Fibroblast of lung (primary cell): ENCODE results near the gene PADI2. TPM values are rescaled to one million over a fixed set of nuclear protein-coding genes. Genes with fewer than 3 reads are reported as not detected.

ENCODE experiments used
- DNase-seq, 2 donors: peaks; one replicate each; pipeline versions ENCODE4 v3.0.0 to v3.0.0-alpha.2; 2010; ENCODE audit warnings: low read depth in 2 of 2
- H2AFZ ChIP-seq: 2 replicates; pipeline ENCODE4 v1.5.1; 2012; ENCODE audit warnings: low read length, control low read depth, inconsistent platforms
- H3K27ac ChIP-seq: 2 replicates; pipeline ENCODE4 v1.5.1; 2011; ENCODE audit warnings: low read length, control low read depth; ENCODE audit not compliant: insufficient read depth
- H3K27me3 ChIP-seq: 2 replicates; pipeline ENCODE4 v1.5.1; 2011; ENCODE audit warnings: mild to moderate bottlenecking, low read length; ENCODE audit not compliant: control insufficient read depth, insufficient read depth
- H3K36me3 ChIP-seq: 2 replicates; pipeline ENCODE4 v1.5.1; 2011; ENCODE audit warnings: low read length; ENCODE audit not compliant: control insufficient read depth, insufficient read depth
- H3K4me1 ChIP-seq: 2 replicates; pipeline ENCODE4 v1.5.1; 2011; ENCODE audit warnings: low read length; ENCODE audit not compliant: control insufficient read depth, insufficient read depth; ENCODE audit errors: extremely low read depth
- H3K4me2 ChIP-seq: 2 replicates; pipeline ENCODE4 v1.5.1; 2011; ENCODE audit warnings: low read length, control low read depth; ENCODE audit not compliant: insufficient read depth; ENCODE audit errors: extremely low read depth
- H3K4me3 ChIP-seq, 4 experiments: fragments of 200-600 bp in 1 of 4; sonication (generic) in 1 of 4; replicated peaks in 1 of 4; 2 replicates each; pipeline ENCODE4 v1.5.1; 2011 to 2016; ENCODE audit warnings: low read length in 4 of 4, low read depth in 3 of 4, mild to moderate bottlenecking in 3 of 4, control low read depth in 2 of 4, inconsistent platforms in 1 of 4, mixed read lengths in 1 of 4; ENCODE audit not compliant: insufficient read depth in 1 of 4; ENCODE audit errors: control extremely low read depth in 1 of 4
- H3K79me2 ChIP-seq: 2 replicates; pipeline ENCODE4 v1.5.1; 2012; ENCODE audit warnings: mild to moderate bottlenecking, low read length, inconsistent platforms; ENCODE audit not compliant: control insufficient read depth, insufficient read depth
- H3K9ac ChIP-seq: 2 replicates; pipeline ENCODE4 v1.5.1; 2011; ENCODE audit warnings: mild to moderate bottlenecking, low read length, control low read depth; ENCODE audit not compliant: insufficient read depth
- H3K9me3 ChIP-seq: 2 replicates; pipeline ENCODE4 v1.5.1; 2012; ENCODE audit warnings: low read depth, low read length; ENCODE audit not compliant: control insufficient read depth, insufficient read depth
- H4K20me1 ChIP-seq: 2 replicates; pipeline ENCODE4 v1.5.1; 2011; ENCODE audit warnings: low read length; ENCODE audit not compliant: control insufficient read depth, insufficient read depth; ENCODE audit errors: extremely low read depth
- CTCF ChIP-seq, 2 donors: IDR thresholded peaks in 1 of 2; conservative IDR thresholded peaks in 1 of 2; 1 replicate in 1 of 2; 2 replicates in 1 of 2; pipeline ENCODE4 v1.5.1; 2011 to 2012; ENCODE audit warnings: low read length in 2 of 2, control low read depth in 1 of 2, inconsistent platforms in 1 of 2, low read depth in 1 of 2, mild to moderate bottlenecking in 1 of 2
- EZH2 ChIP-seq: IDR thresholded peaks from 2 replicates; pipeline ENCODE4 v1.5.1; 2012; ENCODE audit warnings: low read length, control low read depth, mild to moderate bottlenecking; ENCODE audit errors: missing control alignments
- polyA plus RNA-seq, 2 donors: library from polyadenylated mRNA; depleted of rRNA in 1 of 2; stranded (reverse) in 1 of 2; unstranded in 1 of 2; fragments of >200 nt; gene quantifications; 2 replicates each; pipeline ENCODE4 v1.2.1, GENCODE V29; 2011 to 2012; ENCODE audit warnings: missing spikeins in 1 of 2
- total RNA-seq: library from RNA; depleted of rRNA; stranded (reverse); fragments of >200 nt; gene quantifications from 2 replicates; pipeline ENCODE4 v1.2.1, GENCODE V29; 2014

The PADI2 gene
- total and polyA plus RNA-seq, 2 donors (not counting 1 experiment from before 2014, with no cell fraction given), result 0.03 TPM; not detected in 1

- H3K4me2 ChIP-seq, result no peak overlapping the region
- H4K20me1 ChIP-seq, result no peaks in the 10 kb centered on the region
- TF ChIP-seq CTCF (conservative IDR thresholded peaks at IDR 0.05 in 1 of 2, IDR thresholded peaks at IDR 0.05 in 1 of 2; ENCODE audit: low read depth in 1 of 2, low read length in 2 of 2) (no peak), EZH2 (no peak)
These were observed 67.2 kb downstream of the PADI2 start for GRCh38 chr1:17052038-17052437.

GRCh38 chr1:17047924-17048323 is 71.3 kb downstream of the PADI2 start:
- Histone ChIP-seq H3K79me2 (peaks cover 35% of the 10 kb centered on the region), H3K4me2 (no peak overlapping the region), H3K4me3 (no peak overlapping the region), H3K9ac (no peak overlapping the region), H4K20me1 (no peaks in the 10 kb centered on the region), H3K27me3 (no peaks in the 10 kb centered on the region), H3K27ac (no peak overlapping the region), H3K9me3 (no peaks in the 10 kb centered on the region), H3K36me3 (peaks cover 10% of the 10 kb centered on the region), H2AFZ (no peak overlapping the region), H3K4me1 (peaks cover 2% of the 10 kb centered on the region)
- TF ChIP-seq CTCF (conservative IDR thresholded peaks at IDR 0.05 in 1 of 2, IDR thresholded peaks at IDR 0.05 in 1 of 2; ENCODE audit: low read depth in 1 of 2, low read length in 2 of 2) (no peak), EZH2 (no peak)
- DNase-seq, result no peak

More at GRCh38 chr1:17052038-17052437, 67.2 kb downstream of the PADI2 start:
- Histone ChIP-seq H3K36me3 (no peaks in the 10 kb centered on the region), H3K9ac (no peak overlapping the region), H3K4me3 (no peak overlapping the region), H3K27me3 (no peaks in the 10 kb centered on the region), H3K4me1 (peaks cover 2% of the 10 kb centered on the region), H3K27ac (no peak overlapping the region), H3K79me2 (peaks cover 36% of the 10 kb centered on the region), H2AFZ (no peak overlapping the region), H3K9me3 (no peaks in the 10 kb centered on the region)
- no peak for DNase-seq

GRCh38 chr1:17046334-17046657 is 73.0 kb downstream of the PADI2 start:
- Histone ChIP-seq H2AFZ (no peak overlapping the region), H3K9ac (no peak overlapping the region), H4K20me1 (no peaks in the 10 kb centered on the region), H3K4me2 (peak overlapping the region; percentile 71), H3K27me3 (no peaks in the 10 kb centered on the region), H3K4me1 (no peaks in the 10 kb centered on the region), H3K9me3 (no peaks in the 10 kb centered on the region), H3K79me2 (peaks cover 23% of the 10 kb centered on the region), H3K27ac (no peak overlapping the region), H3K4me3 (no peak overlapping the region), H3K36me3 (peaks cover 10% of the 10 kb centered on the region)
- TF ChIP-seq EZH2 (no peak), CTCF (conservative IDR thresholded peaks at IDR 0.05 in 1 of 2, IDR thresholded peaks at IDR 0.05 in 1 of 2; ENCODE audit: low read depth in 1 of 2, low read length in 2 of 2) (no peak)
- no peak for DNase-seq
